LNCaP clone FGC (cell line): ENCODE data around the gene NPHS2.

Experiments used
- DNase-seq: peaks from one replicate; pipeline ENCODE4 v3.0.0-alpha.2; 2011; ENCODE audit warnings: low read depth
- H3K4me3 ChIP-seq: 2 replicates; pipeline ENCODE4 v1.5.1; 2011; ENCODE audit warnings: mild to moderate bottlenecking, low read depth, low read length, control low read depth
- CTCF ChIP-seq: IDR thresholded peaks from 2 replicates; pipeline ENCODE4 v1.5.1; 2012; ENCODE audit warnings: mild to moderate bottlenecking; ENCODE audit not compliant: control insufficient read depth, insufficient read depth; ENCODE audit errors: extremely low read depth

The NPHS2 gene

GRCh38 chr1:179516976-179517705 is 58.6 kb downstream of the NPHS2 start:
- no peak for DNase-seq
- TF ChIP-seq CTCF: no peak
- H3K4me3 ChIP-seq: no peak overlapping the region

- no peak for TF ChIP-seq CTCF
- H3K4me3 ChIP-seq: no peak overlapping the region
- DNase-seq: no peak
These were observed 65.7 kb downstream of the NPHS2 start for GRCh38 chr1:179510038-179510437.

GRCh38 chr1:179509384-179509783 is 66.4 kb downstream of the NPHS2 start:
- no peak for TF ChIP-seq CTCF
- no peak overlapping the region for H3K4me3 ChIP-seq

GRCh38 chr1:179506199-179506598 is 69.5 kb downstream of the NPHS2 start:
- H3K4me3 ChIP-seq: no peak overlapping the region
- TF ChIP-seq CTCF: peak; percentile 3; the same call in 1 of the 2 replicates
- DNase-seq: no peak

More at GRCh38 chr1:179509384-179509783, 66.4 kb downstream of the NPHS2 start:
- no peak for DNase-seq
